Ishikawa (cell line): ENCODE results near the gene PRM2.

ENCODE experiments used
- CEBPB ChIP-seq: IDR thresholded peaks from 2 replicates; pipeline ENCODE4 v1.6.1; 2012
- CREB1 ChIP-seq: IDR thresholded peaks from 2 replicates; pipeline ENCODE4 v1.6.1; 2012; ENCODE audit warnings: low read depth
- EGR1 ChIP-seq: IDR thresholded peaks from 2 replicates; pipeline ENCODE4 v1.6.1; 2012
- EP300 ChIP-seq: IDR thresholded peaks from 2 replicates; pipeline ENCODE4 v1.6.1; 2012; ENCODE audit warnings: borderline replicate concordance
- MAX ChIP-seq: IDR thresholded peaks from 2 replicates; pipeline ENCODE4 v1.6.1; 2012
- NFIC ChIP-seq: IDR thresholded peaks from 2 replicates; pipeline ENCODE4 v1.6.1; 2012
- RAD21 ChIP-seq: IDR thresholded peaks from 2 replicates; pipeline ENCODE4 v1.6.1; 2012; ENCODE audit warnings: low read depth
- REST ChIP-seq: IDR thresholded peaks from 2 replicates; pipeline ENCODE4 v1.6.1; 2012; ENCODE audit warnings: low read depth, mild to moderate bottlenecking
- TAF1 ChIP-seq: IDR thresholded peaks from 2 replicates; pipeline ENCODE4 v1.6.1; 2012; ENCODE audit warnings: low read depth, mild to moderate bottlenecking
- TCF12 ChIP-seq: IDR thresholded peaks from 2 replicates; pipeline ENCODE4 v1.6.1; 2012; ENCODE audit warnings: low read depth
- YY1 ChIP-seq: IDR thresholded peaks from 2 replicates; pipeline ENCODE4 v1.6.1; 2012; ENCODE audit warnings: low read depth
- ZBTB7A ChIP-seq: IDR thresholded peaks from 2 replicates; pipeline ENCODE4 v1.6.1; 2012; ENCODE audit warnings: low read depth
- TF ChIP-seq, protein P1 (sequence below): IDR thresholded peaks from 2 replicates; pipeline ENCODE4 v1.6.1; 2012

DNA sequence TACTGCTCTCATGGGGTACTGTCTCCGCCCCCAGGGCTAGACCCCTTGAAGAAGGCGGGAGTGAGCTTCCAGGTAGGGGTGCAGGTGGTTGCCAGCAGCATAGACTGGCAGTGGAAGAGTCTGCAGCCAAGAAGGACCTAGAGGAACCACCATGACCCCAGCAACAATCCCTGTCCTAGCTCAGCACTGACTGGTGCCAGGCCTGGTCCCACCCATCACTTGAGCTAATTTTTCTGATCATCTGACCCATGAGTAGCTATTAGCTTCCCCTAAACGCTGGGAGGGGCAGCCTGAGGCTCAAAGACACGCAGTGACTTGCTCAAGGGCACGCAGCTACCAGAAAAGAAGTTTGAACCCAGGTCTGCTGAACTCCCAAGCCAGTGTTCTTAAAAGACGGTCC lies 3.8 kb downstream of the PRM2 start:
- TF ChIP-seq RAD21 (no peak), EP300 (no peak), MAX (no peak), ZBTB7A (no peak), TAF1 (no peak), CREB1 (no peak), REST (no peak), CEBPB (no peak), YY1 (no peak), TCF12 (no peak), EGR1 (no peak), NFIC (no peak)
- TF ChIP-seq, protein P1, sequence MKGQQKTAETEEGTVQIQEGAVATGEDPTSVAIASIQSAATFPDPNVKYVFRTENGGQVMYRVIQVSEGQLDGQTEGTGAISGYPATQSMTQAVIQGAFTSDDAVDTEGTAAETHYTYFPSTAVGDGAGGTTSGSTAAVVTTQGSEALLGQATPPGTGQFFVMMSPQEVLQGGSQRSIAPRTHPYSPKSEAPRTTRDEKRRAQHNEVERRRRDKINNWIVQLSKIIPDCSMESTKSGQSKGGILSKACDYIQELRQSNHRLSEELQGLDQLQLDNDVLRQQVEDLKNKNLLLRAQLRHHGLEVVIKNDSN = no peak
